DMS53 (cell line): ENCODE measurements around the gene ABHD18.

ENCODE experiments used
- DNase-seq: peaks from one replicate; lab custom pipeline; 2025; lab: John Stamatoyannopoulos, UW

Gene ABHD18

GRCh38 chr4:128068918-128069317 is 103.7 kb downstream of the ABHD18 start:
- DNase-seq: peak; percentile 45

DNA sequence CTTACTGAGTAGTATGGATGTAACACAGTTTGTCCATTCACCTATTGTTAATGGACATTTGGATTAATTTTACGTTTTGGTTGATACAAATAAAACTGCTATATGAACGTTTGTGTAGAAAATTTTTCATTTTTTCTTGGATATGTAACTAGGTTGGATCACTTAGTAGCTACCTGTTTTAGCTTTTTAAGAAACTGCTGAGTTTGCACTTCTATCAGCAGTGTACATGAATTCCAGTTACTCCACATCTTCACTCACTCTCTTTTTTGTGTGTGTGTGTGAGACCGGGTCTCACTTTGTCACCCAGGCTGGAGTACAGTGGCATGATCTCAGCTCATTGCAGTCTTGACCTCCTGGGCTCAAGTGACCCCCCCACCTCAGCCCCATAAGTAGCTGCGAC is 111.3 kb downstream of the ABHD18 start:
- no peak for DNase-seq
